ENCODE data around the gene JAML. TPM values are rescaled to one million over a fixed set of nuclear protein-coding genes. Genes with fewer than 3 reads are reported as not detected.

JAML gene
- total and polyA plus RNA-seq, 2 experiments from 2014 or later: 0.56 to 1.0 TPM

- Mint-ChIP-seq H3K27ac (no peak overlapping the region), H3K9me3 (no peaks in the 10 kb centered on the region), H3K27me3 (ENCODE audit: insufficient read depth, low read depth, poor library complexity) (peaks cover 28% of the 10 kb centered on the region), H3K4me1 (peaks cover 25% of the 10 kb centered on the region), H3K4me3 (no peak overlapping the region), H3K36me3 (ENCODE audit: low read depth) (no peaks in the 10 kb centered on the region)
- ATAC-seq: no peak
- no peaks in the 10 kb centered on the region for H3K9me2 ChIP-seq (ENCODE audit: insufficient read depth)
- no peaks in the 10 kb centered on the region for H3K36me3 ChIP-seq (ENCODE audit: insufficient read depth)
- H3K27me3 ChIP-seq (ENCODE audit: insufficient read depth): peaks cover 63% of the 10 kb centered on the region
- no peak for DNase-seq (ENCODE audit: low spot score)
- no peaks in the 10 kb centered on the region for H3K79me2 ChIP-seq (replicated peaks; ENCODE audit: insufficient read depth)
- H3K4me1 ChIP-seq (ENCODE audit: insufficient read depth): peaks cover 13% of the 10 kb centered on the region
- no peak overlapping the region for H3K4me3 ChIP-seq
- no peak overlapping the region for H2AFZ ChIP-seq
- no peaks in the 10 kb centered on the region for H3F3A ChIP-seq (replicated peaks; ENCODE audit: low read depth)
- no peaks in the 10 kb centered on the region; the same call in 1 of the 2 replicates for H4K20me1 ChIP-seq (replicated peaks; ENCODE audit: insufficient read depth)
- TF ChIP-seq ZNF114 (CRISPR knock-in tag; IDR thresholded peaks at IDR 0.05): no peak
- no peak overlapping the region for H3K4me2 ChIP-seq
- no peak overlapping the region for H3K27ac ChIP-seq (ENCODE audit: low read depth)
These were observed 56.1 kb downstream of the JAML start for GRCh38 chr11:118168751-118169150.

GRCh38 chr11:118168316-118168715 is 56.5 kb downstream of the JAML start:
- ATAC-seq (no peak), DNase-seq (ENCODE audit: low spot score) (no peak)
- no peaks in the 10 kb centered on the region for H3F3A ChIP-seq (replicated peaks; ENCODE audit: low read depth)
- H3K4me1 ChIP-seq (ENCODE audit: insufficient read depth): peaks cover 13% of the 10 kb centered on the region
- Mint-ChIP-seq H3K36me3 (ENCODE audit: low read depth) (no peaks in the 10 kb centered on the region), H3K27me3 (ENCODE audit: insufficient read depth, low read depth, poor library complexity) (peaks cover 27% of the 10 kb centered on the region), H3K27ac (no peak overlapping the region), H3K4me1 (peaks cover 27% of the 10 kb centered on the region), H3K9me3 (no peaks in the 10 kb centered on the region), H3K4me3 (no peak overlapping the region)
- no peak overlapping the region for H3K4me3 ChIP-seq
- no peak overlapping the region for H3K4me2 ChIP-seq
- H3K9me2 ChIP-seq (ENCODE audit: insufficient read depth): no peaks in the 10 kb centered on the region
- H3K79me2 ChIP-seq (replicated peaks; ENCODE audit: insufficient read depth): no peaks in the 10 kb centered on the region
- no peak overlapping the region for H3K27ac ChIP-seq (ENCODE audit: low read depth)
- no peak overlapping the region for H2AFZ ChIP-seq
- peaks cover 58% of the 10 kb centered on the region for H3K27me3 ChIP-seq (ENCODE audit: insufficient read depth)
- no peaks in the 10 kb centered on the region for H3K36me3 ChIP-seq (ENCODE audit: insufficient read depth)
- H4K20me1 ChIP-seq (replicated peaks; ENCODE audit: insufficient read depth): no peaks in the 10 kb centered on the region; the same call in 1 of the 2 replicates
- TF ChIP-seq EZH2 (IDR thresholded peaks at IDR 0.05; ENCODE audit: low read depth, unreplicated experiment) (no peak), ZNF114 (CRISPR knock-in tag; IDR thresholded peaks at IDR 0.05) (no peak), JUNB (IDR thresholded peaks at IDR 0.05; ENCODE audit: unreplicated experiment) (no peak), ZNF331 (CRISPR knock-in tag; IDR thresholded peaks at IDR 0.05; ENCODE audit: low read depth) (no peak), ZNF462 (CRISPR knock-in tag; IDR thresholded peaks at IDR 0.05) (no peak), STAT1 (IDR thresholded peaks at IDR 0.05; ENCODE audit: unreplicated experiment) (no peak), REST (IDR thresholded peaks at IDR 0.05; ENCODE audit: unreplicated experiment) (no peak), NANOG (IDR thresholded peaks at IDR 0.05; ENCODE audit: borderline replicate concordance) (no peak), CTCF (conservative IDR thresholded peaks at IDR 0.05; ENCODE audit: low read depth in 2 of 2) (no peak), CREB1 (CRISPR knock-in tag; IDR thresholded peaks at IDR 0.05; ENCODE audit: low read depth) (no peak), POLR2AphosphoS5 (IDR thresholded peaks at IDR 0.05; ENCODE audit: low read depth) (no peak), EZH2phosphoT487 (IDR thresholded peaks at IDR 0.05; ENCODE audit: unreplicated experiment) (no peak)
